K562 (cell line): ENCODE data around the gene NUDT5. TPM values are rescaled to one million over a fixed set of nuclear protein-coding genes. Genes with fewer than 3 reads are reported as not detected.
A peak's percentile ranks its signal among the peaks of the same experiment; 100 is the strongest.

Experiments
- ATAC-seq: fragments of 200-7000 bp; cut with Tn5 transposase; 3 replicates; pipeline ENCODE4 v1.9.1; 2020; ENCODE audit warnings: moderate library complexity
- BruUV-seq: library from RNA; stranded (reverse); fragments of 400-500 nt; replicated peaks from 2 replicates; lab custom pipeline; 2021; lab: Mats Ljungman, UMichigan
- CTCF ChIA-PET: fragments of 300-600 bp; formaldehyde crosslinking; extraction: SDS; loops from one replicate; lab custom pipeline; 2021; ENCODE audit warnings: low intra/inter-chr PET ratio; lab: Yijun Ruan, JAX
- POLR2A ChIA-PET: fragments of 300-600, 350-650 bp; sonication (Branson Sonifier 250); formaldehyde crosslinking; extraction: SDS; loops from one replicate; lab custom pipeline; 2021; ENCODE audit warnings: antibody characterized with exemption, inconsistent platforms; lab: Yijun Ruan, JAX
- DNase-seq, 4 experiments: peaks; one replicate each; pipeline versions ENCODE4 v3.0.0 to v3.0.0-alpha.2; 2011 to 2018; ENCODE audit warnings: low spot score in 3 of 4, mixed read lengths in 3 of 4; ENCODE audit errors: extremely low read depth in 1 of 4
- FAIRE-seq: peaks from 2 replicates; lab custom pipeline; 2011; peaks lifted over from hg19 to GRCh38; lab: Jason Lieb, UNC
- H2AFZ ChIP-seq: 2 replicates; pipeline ENCODE4 v1.6.0; 2011; ENCODE audit warnings: low read depth, low read length, control low read depth, inconsistent platforms
- H3K27ac ChIP-seq: fragments of 200-600 bp; 3 replicates; pipeline ENCODE4 v1.8.0; 2011; ENCODE audit warnings: low read depth, mild to moderate bottlenecking, control low read depth, inconsistent platforms, low read length, moderate library complexity, mixed read lengths; ENCODE audit errors: extremely low read depth
- H3K27me3 ChIP-seq, 2 experiments: fragments of 300-600 bp in 1 of 2; 2 replicates in 1 of 2; 3 replicates in 1 of 2; pipeline versions ENCODE4 v1.6.0 to v1.8.0; 2011; ENCODE audit warnings: inconsistent platforms in 2 of 2, low read length in 2 of 2, mild to moderate bottlenecking in 1 of 2, mixed read lengths in 1 of 2, moderate library complexity in 1 of 2; ENCODE audit not compliant: control insufficient read depth in 2 of 2, insufficient read depth in 2 of 2
- H3K36me3 ChIP-seq: fragments of 300-600 bp; 3 replicates; pipeline ENCODE4 v1.8.0; 2011; ENCODE audit warnings: mild to moderate bottlenecking, low read length, inconsistent platforms; ENCODE audit not compliant: control insufficient read depth, insufficient read depth
- H3K4me1 ChIP-seq, 2 experiments: fragments of 200-600 bp in 1 of 2; replicated peaks in 1 of 2; 2 replicates in 1 of 2; 3 replicates in 1 of 2; pipeline versions ENCODE4 v1.5.1 to v1.8.0; 2011; ENCODE audit warnings: inconsistent platforms in 2 of 2, low read length in 2 of 2, mild to moderate bottlenecking in 1 of 2, mixed read lengths in 1 of 2, moderate library complexity in 1 of 2; ENCODE audit not compliant: control insufficient read depth in 2 of 2, insufficient read depth in 2 of 2
- H3K4me2 ChIP-seq: 2 replicates; pipeline ENCODE4 v1.6.1; 2011; ENCODE audit warnings: low read length, control low read depth, inconsistent platforms, mixed read lengths; ENCODE audit not compliant: insufficient read depth
- H3K4me3 ChIP-seq: fragments of 200-600 bp; sonication (generic), shearing (Covaris generic); 2 replicates; pipeline ENCODE4 v1.5.1; 2016; ENCODE audit warnings: control low read depth, inconsistent platforms
- H3K79me2 ChIP-seq: fragments of 200-600 bp; 3 replicates; pipeline ENCODE4 v1.8.0; 2011; ENCODE audit warnings: low read length, inconsistent platforms; ENCODE audit not compliant: control insufficient read depth, insufficient read depth
- H3K9ac ChIP-seq, 2 experiments: 2 replicates each; pipeline versions ENCODE4 v1.6.0 to v1.6.1; 2011; ENCODE audit warnings: low read depth in 2 of 2, low read length in 2 of 2, control low read depth in 1 of 2, inconsistent platforms in 1 of 2, mild to moderate bottlenecking in 1 of 2, mixed read lengths in 1 of 2; ENCODE audit not compliant: insufficient read depth in 1 of 2
- H3K9me1 ChIP-seq: one replicate; pipeline ENCODE4 v1.6.0; 2011; ENCODE audit warnings: inconsistent platforms, mild to moderate bottlenecking, low read length, moderate library complexity; ENCODE audit not compliant: control insufficient read depth, insufficient read depth
- H3K9me3 ChIP-seq: replicated peaks from 2 replicates; pipeline ENCODE4 v1.5.1; 2011; ENCODE audit warnings: low read depth, low read length, inconsistent platforms; ENCODE audit not compliant: control insufficient read depth, insufficient read depth
- H4K20me1 ChIP-seq: replicated peaks from 2 replicates; pipeline ENCODE4 v1.6.1; 2011; ENCODE audit warnings: low read length, inconsistent platforms, mixed read lengths; ENCODE audit not compliant: control insufficient read depth, insufficient read depth
- CHD4 ChIP-seq: fragments of 200-600 bp; sonication (generic); IDR thresholded peaks from 3 replicates; pipeline ENCODE4 v1.6.1; 2012; ENCODE audit warnings: low read depth, mild to moderate bottlenecking, mixed read lengths, low read length, inconsistent platforms; ENCODE audit not compliant: insufficient read depth, insufficient replicate concordance, poor library complexity, severe bottlenecking
- EGR1 ChIP-seq: fragments of 450-650 bp; conservative IDR thresholded peaks from 2 replicates; pipeline ENCODE4 v1.6.1; 2017; ENCODE audit warnings: mild to moderate bottlenecking
- FOXK2 ChIP-seq, 2 experiments: fragments of 450-650 bp; IDR thresholded peaks in 1 of 2; conservative IDR thresholded peaks in 1 of 2; 2 replicates each; pipeline ENCODE4 v1.6.1; 2016; ENCODE audit warnings: low read depth in 2 of 2, mild to moderate bottlenecking in 1 of 2
- IRF9 ChIP-seq: fragments of 450-650 bp; IDR thresholded peaks from 2 replicates; pipeline ENCODE4 v1.6.1; 2016; ENCODE audit warnings: missing biosample characterization, missing genetic modification characterization
- KDM1A ChIP-seq, 2 experiments: fragments of 450-650 bp; IDR thresholded peaks; 2 replicates each; pipeline ENCODE4 v1.6.1; 2016; ENCODE audit warnings: mild to moderate bottlenecking in 2 of 2
- POLR2AphosphoS2 ChIP-seq: IDR thresholded peaks from 2 replicates; pipeline ENCODE4 v1.6.1; 2012; ENCODE audit warnings: low read length, improper control_type of control experiment
- RBM17 ChIP-seq: fragments of 200-400 bp; formaldehyde crosslinking; IDR thresholded peaks from 2 replicates; pipeline ENCODE4 v1.6.1; 2017; ENCODE audit warnings: low read depth, mild to moderate bottlenecking, low read length, borderline replicate concordance
- SP2 ChIP-seq: IDR thresholded peaks from 2 replicates; pipeline ENCODE4 v1.6.1; 2011; ENCODE audit warnings: mild to moderate bottlenecking, low read depth, low read length, moderate library complexity; ENCODE audit not compliant: poor library complexity, severe bottlenecking; ENCODE audit errors: extremely low read depth
- ZBTB17 ChIP-seq: fragments of 450-650 bp; formaldehyde crosslinking; IDR thresholded peaks from 2 replicates; pipeline ENCODE4 v1.4.0; 2020; ENCODE audit warnings: mild to moderate bottlenecking
- ZNF41 ChIP-seq: fragments of 250-450 bp; sonication (Bioruptor Pico); conservative IDR thresholded peaks from 2 replicates; pipeline ENCODE4 v1.4.0; 2020; ENCODE audit warnings: mild to moderate bottlenecking
- ZNF436 ChIP-seq: fragments of 250-450, 450-650 bp; sonication (Bioruptor Pico); formaldehyde crosslinking; IDR thresholded peaks from 2 replicates; pipeline ENCODE4 v1.7.0; 2020; ENCODE audit warnings: mild to moderate bottlenecking
- WGBS: fragments of 100-300 bp; shearing (Covaris generic); methylation state at CpG from one replicate; pipeline ENCODE4 v1.1.6; 2016; ENCODE audit warnings: low coverage, mixed read lengths; ENCODE audit not compliant: insufficient coverage; ENCODE audit errors: missing lambda C conversion rate; 5-methylcytosine and 5-hydroxymethylcytosine counted together
- in situ Hi-C: fragments of 300-500 bp; cut with MboI; formaldehyde crosslinking; loops from 4 replicates; pipeline ENCODE4 v1.15.0; 2018; ENCODE audit warnings: inconsistent platforms, mixed read lengths
- intact Hi-C: fragments of 100-400 bp; cut with micrococcal nuclease; formaldehyde crosslinking; loops from 2 replicates; pipeline ENCODE4 v1.14.2; 2022
- polyA plus RNA-seq, 8 experiments: library from polyadenylated mRNA; depleted of rRNA in 4 of 8; stranded (reverse) in 5 of 8; unstranded in 3 of 8; fragments of >200 nt; fragmentation: Nextera tagmentation in 2 of 8; fragmentation: Illumina TruSeq in 1 of 8; extraction: Ambion mirVana in 2 of 8; extraction: Trizol in 1 of 8; gene quantifications; 2 replicates each; pipeline versions ENCODE4 v1.2.1 to v1.2.3, GENCODE V29; 2011 to 2014; ENCODE audit warnings: inconsistent platforms in 1 of 8, missing spikeins in 1 of 8
- total RNA-seq, 7 experiments: library from RNA; depleted of rRNA in 6 of 7; stranded (reverse); fragments of >200 nt in 6 of 7; fragmentation: Illumina TruSeq in 2 of 7; extraction: Trizol in 2 of 7; gene quantifications; 2 replicates each; pipeline versions ENCODE4 v1.2.1 to v1.2.3, GENCODE V29; 2011 to 2021; ENCODE audit warnings: low replicate concordance in 1 of 7
- TF ChIP-seq, protein P1 (sequence below): sonication (generic); formaldehyde crosslinking; IDR thresholded peaks from 2 replicates; pipeline ENCODE4 v1.4.0; 2020; ENCODE audit warnings: mild to moderate bottlenecking, missing genetic modification reagents
- TF ChIP-seq, protein P2 (sequence below): fragments of 450-650 bp; IDR thresholded peaks from 2 replicates; pipeline ENCODE4 v1.6.1; 2017; ENCODE audit warnings: antibody characterized with exemption, mild to moderate bottlenecking

The NUDT5 gene
- total and polyA plus RNA-seq, 9 of the 15 experiments (the other 6 are each of a cell fraction or from before 2014, with no cell fraction given), result 87.7 to 422 (median 186) TPM

DNA sequence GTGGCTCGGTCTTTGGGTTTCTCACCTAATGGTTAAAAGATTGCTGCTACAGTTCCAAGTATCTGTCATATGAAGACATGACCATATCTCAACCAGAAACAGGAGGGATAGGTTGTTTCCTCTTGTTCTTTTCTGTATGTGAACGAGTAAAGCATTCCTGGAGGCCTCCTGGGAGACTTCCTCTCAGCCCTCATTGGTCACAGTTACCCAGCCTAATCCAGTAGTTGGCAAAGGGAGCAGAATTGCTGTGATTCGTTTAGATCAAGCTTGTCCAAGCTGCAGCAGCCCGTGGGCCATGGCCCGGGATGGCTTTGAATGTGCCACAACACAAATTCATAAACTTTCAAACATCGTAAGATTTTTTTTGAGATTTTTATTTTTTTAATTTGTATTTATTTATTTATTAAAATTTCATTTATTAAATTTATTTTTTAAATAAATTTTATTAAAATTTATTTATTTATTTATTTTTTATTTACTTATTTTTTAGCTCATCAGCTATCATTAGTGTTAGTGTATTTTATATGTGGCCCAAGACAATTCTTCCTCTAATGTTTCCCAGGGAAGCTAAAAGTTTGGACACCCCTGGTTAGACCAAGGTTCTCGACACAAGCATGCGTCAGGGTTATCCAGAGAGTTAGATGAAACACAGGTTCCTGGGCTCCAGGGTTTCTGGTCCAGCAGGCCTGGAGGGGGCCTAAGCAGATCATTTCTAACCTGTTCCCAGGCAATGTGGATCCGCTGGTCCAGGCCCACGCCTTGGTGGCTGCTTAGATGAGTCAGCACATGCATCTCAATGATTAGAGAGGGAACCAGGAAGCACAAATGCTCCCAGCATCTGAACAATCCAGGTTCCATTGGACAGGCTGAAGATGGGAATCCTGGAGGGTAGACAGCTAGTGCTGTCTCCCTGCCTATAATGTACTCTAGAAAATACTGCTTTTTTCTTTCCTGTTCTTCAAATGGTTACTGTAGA, 25.9 kb upstream of the NUDT5 start:
- intact Hi-C loops (no loop called here), in situ Hi-C loops (no loop called here)
- H3K79me2 ChIP-seq, result peaks cover 15% of the 10 kb centered on the region; the same call in 1 of the 3 replicates
- ChIA-PET CTCF (no interaction called here), POLR2A (interaction anchor here (0.6 kb wide), 1 partner anchor 255 kb away, joined by 3 read pairs; no protein-coding TSS in a partner anchor)
- H2AFZ ChIP-seq, result no peak overlapping the region
- BruUV-seq, result no TSS peak
- ATAC-seq (peak; percentile 100), FAIRE-seq (peak; percentile 84), DNase-seq (peak; percentile 66 to 85 (median 72))
- no peak overlapping the region for H3K4me2 ChIP-seq
- H3K4me1 ChIP-seq, result peaks cover 0 to 7% of the 10 kb centered on the region in 2 experiments; a peak in 3 of 5 replicates
- no peak overlapping the region for H3K9ac ChIP-seq
- H3K36me3 ChIP-seq, result peaks cover 69% of the 10 kb centered on the region
- 61% methylated on average over 10 of the region's 10 CpGs for WGBS
- 0 out of 2 replicates have a peak, but pooled peaks cover 3% of the 10 kb centered on the region for H3K9me3 ChIP-seq
- H3K27me3 ChIP-seq, result no peaks in the 10 kb centered on the region
- H3K27ac ChIP-seq, result peak overlapping the region; percentile 15; the same call in 1 of the 3 replicates
- no peak overlapping the region for H3K4me3 ChIP-seq
- H3K9me1 ChIP-seq, result no peaks in the 10 kb centered on the region
- H4K20me1 ChIP-seq, result no peaks in the 10 kb centered on the region
- TF ChIP-seq SP2 (no peak), ZNF436 (CRISPR knock-in tag) (no peak), ZNF41 (CRISPR knock-in tag) (no peak), ZBTB17 (CRISPR knock-in tag) (peak; percentile 30; the same call in 1 of the 2 replicates), CHD4 (no peak), POLR2AphosphoS2 (no peak), KDM1A (IDR thresholded peaks at IDR 0.05) (peak; percentile 36 to 57; a peak in 3 of 4 replicates), FOXK2 (conservative IDR thresholded peaks at IDR 0.05 in 1 of 2, IDR thresholded peaks at IDR 0.05 in 1 of 2; ENCODE audit: low read depth in 2 of 2) (no peak), IRF9 (tag) (no peak), EGR1 (peak; percentile 59), RBM17 (no peak)
- TF ChIP-seq, protein P1, sequence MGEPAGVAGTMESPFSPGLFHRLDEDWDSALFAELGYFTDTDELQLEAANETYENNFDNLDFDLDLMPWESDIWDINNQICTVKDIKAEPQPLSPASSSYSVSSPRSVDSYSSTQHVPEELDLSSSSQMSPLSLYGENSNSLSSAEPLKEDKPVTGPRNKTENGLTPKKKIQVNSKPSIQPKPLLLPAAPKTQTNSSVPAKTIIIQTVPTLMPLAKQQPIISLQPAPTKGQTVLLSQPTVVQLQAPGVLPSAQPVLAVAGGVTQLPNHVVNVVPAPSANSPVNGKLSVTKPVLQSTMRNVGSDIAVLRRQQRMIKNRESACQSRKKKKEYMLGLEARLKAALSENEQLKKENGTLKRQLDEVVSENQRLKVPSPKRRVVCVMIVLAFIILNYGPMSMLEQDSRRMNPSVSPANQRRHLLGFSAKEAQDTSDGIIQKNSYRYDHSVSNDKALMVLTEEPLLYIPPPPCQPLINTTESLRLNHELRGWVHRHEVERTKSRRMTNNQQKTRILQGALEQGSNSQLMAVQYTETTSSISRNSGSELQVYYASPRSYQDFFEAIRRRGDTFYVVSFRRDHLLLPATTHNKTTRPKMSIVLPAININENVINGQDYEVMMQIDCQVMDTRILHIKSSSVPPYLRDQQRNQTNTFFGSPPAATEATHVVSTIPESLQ (CRISPR knock-in tag), result no peak
- TF ChIP-seq, protein P2, sequence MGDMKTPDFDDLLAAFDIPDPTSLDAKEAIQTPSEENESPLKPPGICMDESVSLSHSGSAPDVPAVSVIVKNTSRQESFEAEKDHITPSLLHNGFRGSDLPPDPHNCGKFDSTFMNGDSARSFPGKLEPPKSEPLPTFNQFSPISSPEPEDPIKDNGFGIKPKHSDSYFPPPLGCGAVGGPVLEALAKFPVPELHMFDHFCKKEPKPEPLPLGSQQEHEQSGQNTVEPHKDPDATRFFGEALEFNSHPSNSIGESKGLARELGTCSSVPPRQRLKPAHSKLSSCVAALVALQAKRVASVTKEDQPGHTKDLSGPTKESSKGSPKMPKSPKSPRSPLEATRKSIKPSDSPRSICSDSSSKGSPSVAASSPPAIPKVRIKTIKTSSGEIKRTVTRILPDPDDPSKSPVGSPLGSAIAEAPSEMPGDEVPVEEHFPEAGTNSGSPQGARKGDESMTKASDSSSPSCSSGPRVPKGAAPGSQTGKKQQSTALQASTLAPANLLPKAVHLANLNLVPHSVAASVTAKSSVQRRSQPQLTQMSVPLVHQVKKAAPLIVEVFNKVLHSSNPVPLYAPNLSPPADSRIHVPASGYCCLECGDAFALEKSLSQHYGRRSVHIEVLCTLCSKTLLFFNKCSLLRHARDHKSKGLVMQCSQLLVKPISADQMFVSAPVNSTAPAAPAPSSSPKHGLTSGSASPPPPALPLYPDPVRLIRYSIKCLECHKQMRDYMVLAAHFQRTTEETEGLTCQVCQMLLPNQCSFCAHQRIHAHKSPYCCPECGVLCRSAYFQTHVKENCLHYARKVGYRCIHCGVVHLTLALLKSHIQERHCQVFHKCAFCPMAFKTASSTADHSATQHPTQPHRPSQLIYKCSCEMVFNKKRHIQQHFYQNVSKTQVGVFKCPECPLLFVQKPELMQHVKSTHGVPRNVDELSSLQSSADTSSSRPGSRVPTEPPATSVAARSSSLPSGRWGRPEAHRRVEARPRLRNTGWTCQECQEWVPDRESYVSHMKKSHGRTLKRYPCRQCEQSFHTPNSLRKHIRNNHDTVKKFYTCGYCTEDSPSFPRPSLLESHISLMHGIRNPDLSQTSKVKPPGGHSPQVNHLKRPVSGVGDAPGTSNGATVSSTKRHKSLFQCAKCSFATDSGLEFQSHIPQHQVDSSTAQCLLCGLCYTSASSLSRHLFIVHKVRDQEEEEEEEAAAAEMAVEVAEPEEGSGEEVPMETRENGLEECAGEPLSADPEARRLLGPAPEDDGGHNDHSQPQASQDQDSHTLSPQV, result peak; percentile 80; the same call in 1 of the 2 replicates
